Measurements from ENCODE around the gene MAPK8IP3. TPM values are rescaled to one million over a fixed set of nuclear protein-coding genes. Genes with fewer than 3 reads are reported as not detected.

Gene MAPK8IP3
- total RNA-seq: 12.4 and 30.1 TPM in 2 replicates

DNA sequence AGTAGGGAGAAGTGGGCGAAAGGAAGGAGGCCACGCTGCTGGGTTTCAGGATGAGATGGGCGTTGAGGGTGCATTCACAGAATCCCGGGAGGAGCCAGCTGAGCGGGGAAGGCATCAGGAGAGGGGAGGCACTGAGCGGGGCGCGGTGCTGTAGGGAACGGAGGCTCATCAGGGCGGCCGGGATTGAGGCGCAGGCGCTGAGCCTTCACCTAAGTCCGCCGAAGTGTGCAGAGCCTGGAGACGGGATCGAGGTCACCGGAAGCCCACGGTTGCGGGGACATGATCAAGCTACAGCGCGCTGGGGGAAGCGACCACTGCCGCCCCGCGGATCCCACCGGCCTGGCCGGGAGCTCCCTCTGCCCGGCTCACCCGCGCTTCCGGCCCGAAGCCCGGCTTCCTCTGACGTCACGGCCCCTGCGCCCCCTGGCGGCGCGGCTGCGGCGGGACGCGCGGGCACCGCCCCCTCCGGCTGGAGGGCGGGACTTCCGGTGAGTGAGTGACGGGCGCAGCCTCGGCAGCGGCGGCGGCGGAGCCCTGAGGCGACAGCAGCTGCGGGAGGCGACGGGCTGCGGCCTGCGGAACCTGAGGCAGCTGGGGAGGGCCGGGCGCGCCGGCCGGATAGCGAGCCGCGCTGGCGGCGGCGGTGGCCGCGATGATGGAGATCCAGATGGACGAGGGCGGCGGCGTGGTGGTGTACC, at the start of gene MAPK8IP3:
Gene MAPK8IP3, plus strand, starts transcription at position 508 of the 698 bp plus-strand sequence. Its CDS starts 145 bp downstream, at position 653.

GRCh38 chr16:1677942-1678499, 28.0 kb upstream of the MAPK8IP3 start, which contains the start of gene JPT2:
Gene JPT2, plus strand, starts transcription at chr16:1678279. Its CDS starts 34 bp downstream, at chr16:1678313.

GRCh38 chr16:1771188-1771863, 65.3 kb downstream of the MAPK8IP3 start, which contains the start of gene NME3:
Gene NME3, minus strand, starts transcription at chr16:1771543. Its CDS starts 9 bp downstream, at chr16:1771534.

GRCh38 chr16:1772362-1772907, 66.4 kb downstream of the MAPK8IP3 start, which contains the start of gene EME2:
Gene EME2, plus strand, starts transcription at chr16:1772810. Its CDS starts 418 bp downstream, at chr16:1773228.

GRCh38 chr16:1772908-1773702, 67.1 kb downstream of the MAPK8IP3 start, which contains the start of gene MRPS34:
Gene MRPS34, minus strand, starts transcription at chr16:1773134. Its CDS starts 15 bp downstream, at chr16:1773119.

DNA sequence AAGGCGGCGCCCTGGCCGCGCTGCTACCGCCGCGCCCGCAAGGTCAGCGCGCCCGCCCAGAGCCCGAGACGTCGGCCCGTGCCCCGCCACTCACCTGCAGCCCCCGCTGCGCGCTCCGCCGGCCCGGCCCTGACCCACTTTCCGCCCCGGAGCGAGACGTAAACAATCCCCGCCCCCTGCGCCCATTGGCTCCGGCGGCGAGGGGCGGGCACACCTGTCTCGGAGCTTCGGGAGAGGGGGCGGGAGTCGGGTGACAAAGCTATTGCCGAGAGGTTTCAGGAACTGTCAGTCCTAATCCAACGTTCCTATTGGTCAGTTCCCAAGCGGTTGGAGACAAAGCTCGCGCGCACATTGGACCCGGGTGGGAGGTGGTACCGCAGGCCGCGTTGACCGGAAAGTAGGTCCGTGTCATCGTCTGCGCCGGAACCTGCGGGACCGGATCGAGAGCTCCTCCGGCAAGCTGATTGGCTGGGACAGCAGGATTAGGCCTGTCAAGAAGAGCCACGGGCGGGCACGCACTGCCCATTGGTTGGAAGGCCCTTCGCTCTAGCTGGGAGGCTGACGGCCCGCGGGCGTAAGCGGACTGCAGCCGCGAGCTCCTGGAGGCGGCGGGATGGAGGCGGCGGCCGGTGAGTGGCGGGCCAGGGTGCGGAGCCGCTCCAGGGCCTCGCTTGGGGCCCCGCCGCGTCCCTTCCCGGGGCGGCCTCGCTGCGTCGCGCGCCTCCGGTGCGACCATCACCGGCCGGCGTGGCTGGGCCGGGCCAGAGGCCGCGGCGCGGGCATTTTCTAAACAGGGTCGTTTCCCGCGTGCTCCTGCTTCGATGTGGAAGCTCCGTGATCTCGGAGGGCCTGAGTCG, 76.6 kb downstream of the MAPK8IP3 start, which contains the start of the genes NUBP2 and SPSB3:
Gene NUBP2, plus strand, starts transcription at position 553 of the 857 bp plus-strand sequence. Its CDS starts 61 bp downstream, at position 614.
Gene SPSB3, minus strand, starts transcription at position 164 of the 857 bp plus-strand sequence. CDS start 1,088 bp downstream, outside the sequence.

GRCh38 chr16:1793578-1794220, 87.7 kb downstream of the MAPK8IP3 start, which contains the start of gene IGFALS:
Gene IGFALS, minus strand, starts transcription at chr16:1793705. Its CDS starts 53 bp downstream, at chr16:1793652.

Other genes with a start within 250 kb of the MAPK8IP3 start
- 41.6 and 50.5 TPM in 2 replicates for gene CLCN7, start 231.2 kb upstream of the MAPK8IP3 start, total RNA-seq
- gene PTX4, start 217.3 kb upstream of the MAPK8IP3 start, total RNA-seq: 0.58 TPM in 1 of 2 replicates, not detected in the other
- 11.5 and 12.7 TPM in 2 replicates for gene TELO2, start 212.8 kb upstream of the MAPK8IP3 start, total RNA-seq
- gene TMEM204, start 172.5 kb upstream of the MAPK8IP3 start, total RNA-seq: 28.5 and 39.8 TPM in 2 replicates
- 17.5 and 22.2 TPM in 2 replicates for gene IFT140, start 94.1 kb upstream of the MAPK8IP3 start, total RNA-seq
- gene CRAMP1, start 93.8 kb upstream of the MAPK8IP3 start, total RNA-seq: 2.6 and 3.5 TPM in 2 replicates
- gene JPT2, start 27.9 kb upstream of the MAPK8IP3 start, total RNA-seq: 53.6 and 84.4 TPM in 2 replicates
- 98.6 and 102 TPM in 2 replicates for gene NME3, start 65.3 kb downstream of the MAPK8IP3 start, total RNA-seq
- 4.1 and 16.7 TPM in 2 replicates for gene EME2, start 66.6 kb downstream of the MAPK8IP3 start, total RNA-seq
- gene MRPS34, start 66.9 kb downstream of the MAPK8IP3 start, total RNA-seq: 135 and 175 TPM in 2 replicates
- 26.4 and 33.7 TPM in 2 replicates for gene SPSB3, start 76.4 kb downstream of the MAPK8IP3 start, total RNA-seq
- gene NUBP2, start 76.8 kb downstream of the MAPK8IP3 start, total RNA-seq: 99.7 and 144 TPM in 2 replicates
- not detected in 2 replicates for gene IGFALS, start 87.5 kb downstream of the MAPK8IP3 start, total RNA-seq
- gene HAGH, start 120.6 kb downstream of the MAPK8IP3 start, total RNA-seq: 42.4 and 58.0 TPM in 2 replicates
- gene FAHD1, start 121.0 kb downstream of the MAPK8IP3 start, total RNA-seq: 34.7 and 39.8 TPM in 2 replicates
- gene MEIOB, start 166.0 kb downstream of the MAPK8IP3 start, total RNA-seq: not detected in 2 replicates
- gene HS3ST6, start 212.2 kb downstream of the MAPK8IP3 start, total RNA-seq: not detected in 2 replicates
- 9.2 and 16.8 TPM in 2 replicates for gene MSRB1, start 237.0 kb downstream of the MAPK8IP3 start, total RNA-seq
- gene RPL3L, start 248.5 kb downstream of the MAPK8IP3 start, total RNA-seq: not detected in 2 replicates

Data from myometrial cell (primary cell).